Mesenteric fat pad (tissue), 1 donor: ENCODE data around the gene ZGLP1. TPM values are rescaled to one million over a fixed set of nuclear protein-coding genes. Genes with fewer than 3 reads are reported as not detected.
"Not testable (repeated sequence)": the region's sequence is repeated elsewhere in the genome, so short reads cannot be mapped to it uniquely, and the experiment has no call there.

Experiments used
- DNase-seq: peaks from one replicate; pipeline ENCODE4 v3.0.0-alpha.2; 2020; ENCODE audit warnings: low spot score
- long read RNA-seq: library from polyadenylated mRNA; unstranded; transcript quantifications from one replicate; pipeline ENCODE4 v2.0.0, GENCODE V29; 2020
- total RNA-seq: library from RNA; stranded (reverse); fragmentation: NEBNext Ultra II Directional; extraction: Animal tissue kit (Norgen Biotek cat#: 25700); gene quantifications from one replicate; pipeline ENCODE4 v1.2.1, GENCODE V29; 2021
- donor health status: DM: yes; HTN: yes; CAD: no.

Gene ZGLP1
- 0.55 TPM for total RNA-seq
- long read RNA-seq, result 0 reads

GRCh38 chr19:10309423-10309822 is at the start of gene ZGLP1:
Gene ZGLP1, minus strand, starts transcription at chr19:10309815.
- DNase-seq, result peak; percentile 77

GRCh38 chr19:10356431-10356830 is 46.8 kb upstream of the ZGLP1 start:
- DNase-seq, result no peak

GRCh38 chr19:10353793-10354391 is 44.3 kb upstream of the ZGLP1 start:
- no peak for DNase-seq

GRCh38 chr19:10352764-10353671 is 43.4 kb upstream of the ZGLP1 start:
- no peak for DNase-seq

GRCh38 chr19:10346509-10346908 is 36.9 kb upstream of the ZGLP1 start:
- DNase-seq, result no peak

- no peak for DNase-seq
These were observed 35.2 kb upstream of the ZGLP1 start for GRCh38 chr19:10344780-10345179.

GRCh38 chr19:10343495-10343894 is 33.9 kb upstream of the ZGLP1 start:
- no peak for DNase-seq

- no peak for DNase-seq
These were observed 30.4 kb upstream of the ZGLP1 start for GRCh38 chr19:10339977-10340376.

GRCh38 chr19:10339380-10339960 is 29.9 kb upstream of the ZGLP1 start, which contains the start of gene ICAM3:
Gene ICAM3, minus strand, starts transcription at chr19:10339624. Its CDS starts 10 bp downstream, at chr19:10339614.
- DNase-seq, result no peak

GRCh38 chr19:10338940-10339339 is 29.3 kb upstream of the ZGLP1 start:
- no peak for DNase-seq

- not testable (repeated sequence) for DNase-seq
These were observed 27.1 kb upstream of the ZGLP1 start for GRCh38 chr19:10336725-10337124.

GRCh38 chr19:10335352-10335985 is 25.9 kb upstream of the ZGLP1 start:
- DNase-seq, result no peak

GRCh38 chr19:10334588-10335351 is 25.2 kb upstream of the ZGLP1 start:
- DNase-seq, result peak; percentile 97

GRCh38 chr19:10333758-10334587 is 24.4 kb upstream of the ZGLP1 start:
- no peak for DNase-seq

- peak; percentile 99 for DNase-seq
These were observed 23.5 kb upstream of the ZGLP1 start, which contains the start of gene RAVER1 for GRCh38 chr19:10332965-10333757. Gene RAVER1, minus strand, starts transcription at chr19:10333529. Its CDS starts 22 bp downstream, at chr19:10333507.

GRCh38 chr19:10332158-10332964 is 22.7 kb upstream of the ZGLP1 start:
- no peak for DNase-seq

- DNase-seq, result no peak
These were observed 19.9 kb upstream of the ZGLP1 start for GRCh38 chr19:10329555-10329954.
